ENCODE results near the gene RASA1. TPM values are rescaled to one million over a fixed set of nuclear protein-coding genes. Genes with fewer than 3 reads are reported as not detected.

RASA1 gene
- total and polyA plus RNA-seq, 2 experiments from 2014 or later: 9.3 to 35.0 TPM

DNA sequence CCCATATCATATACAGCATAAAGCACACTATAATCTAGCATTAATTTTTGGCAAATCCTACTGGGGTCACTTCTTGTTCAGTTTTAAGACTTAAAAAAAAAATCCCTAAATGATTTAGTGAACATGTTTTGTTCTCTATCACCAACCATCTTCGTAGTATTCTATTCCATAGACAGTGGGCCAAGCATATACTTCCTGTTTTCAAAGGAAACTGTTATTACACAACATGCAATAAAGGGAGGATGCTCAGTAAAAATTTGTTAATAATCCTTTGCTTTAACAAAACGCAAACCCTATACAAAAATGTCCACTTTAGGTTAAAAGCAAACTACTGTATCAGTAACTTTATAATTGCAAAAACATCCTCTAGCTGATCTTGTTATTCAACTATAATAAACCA lies 132.0 kb downstream of the RASA1 start:
- Histone ChIP-seq H3K27ac (ENCODE audit: low read depth) (no peak overlapping the region), H3K79me2 (replicated peaks; ENCODE audit: insufficient read depth) (no peaks in the 10 kb centered on the region), H3K4me3 (no peak overlapping the region), H3K27me3 (ENCODE audit: insufficient read depth) (no peaks in the 10 kb centered on the region), H3K36me3 (ENCODE audit: insufficient read depth) (peaks cover 49% of the 10 kb centered on the region; the same call in 1 of the 2 replicates), H4K20me1 (replicated peaks; ENCODE audit: insufficient read depth) (no peaks in the 10 kb centered on the region), H3K4me2 (no peak overlapping the region), H2AFZ (no peak overlapping the region), H3K4me1 (ENCODE audit: insufficient read depth) (no peaks in the 10 kb centered on the region), H3F3A (replicated peaks; ENCODE audit: low read depth) (no peaks in the 10 kb centered on the region), H3K9me2 (ENCODE audit: insufficient read depth) (no peaks in the 10 kb centered on the region)
- H3K4me3 Mint-ChIP-seq: no peak overlapping the region
- H3K27me3 Mint-ChIP-seq (ENCODE audit: insufficient read depth, low read depth, poor library complexity): no peaks in the 10 kb centered on the region
- DNase-seq (ENCODE audit: low spot score): no peak
- H3K27ac Mint-ChIP-seq: no peak overlapping the region
- peaks cover 2% of the 10 kb centered on the region; the same call in 1 of the 3 replicates for H3K9me3 Mint-ChIP-seq
- ATAC-seq: no peak
- H3K4me1 Mint-ChIP-seq: no peaks in the 10 kb centered on the region
- peaks cover 92% of the 10 kb centered on the region for H3K36me3 Mint-ChIP-seq (ENCODE audit: low read depth)
- TF ChIP-seq ZNF114 (CRISPR knock-in tag; IDR thresholded peaks at IDR 0.05) (no peak), EZH2 (IDR thresholded peaks at IDR 0.05; ENCODE audit: low read depth, unreplicated experiment) (no peak), NANOG (IDR thresholded peaks at IDR 0.05; ENCODE audit: borderline replicate concordance) (no peak), CREB1 (CRISPR knock-in tag; IDR thresholded peaks at IDR 0.05; ENCODE audit: low read depth) (no peak), POLR2AphosphoS5 (IDR thresholded peaks at IDR 0.05; ENCODE audit: low read depth) (no peak)
- TF ChIP-seq, protein P1, sequence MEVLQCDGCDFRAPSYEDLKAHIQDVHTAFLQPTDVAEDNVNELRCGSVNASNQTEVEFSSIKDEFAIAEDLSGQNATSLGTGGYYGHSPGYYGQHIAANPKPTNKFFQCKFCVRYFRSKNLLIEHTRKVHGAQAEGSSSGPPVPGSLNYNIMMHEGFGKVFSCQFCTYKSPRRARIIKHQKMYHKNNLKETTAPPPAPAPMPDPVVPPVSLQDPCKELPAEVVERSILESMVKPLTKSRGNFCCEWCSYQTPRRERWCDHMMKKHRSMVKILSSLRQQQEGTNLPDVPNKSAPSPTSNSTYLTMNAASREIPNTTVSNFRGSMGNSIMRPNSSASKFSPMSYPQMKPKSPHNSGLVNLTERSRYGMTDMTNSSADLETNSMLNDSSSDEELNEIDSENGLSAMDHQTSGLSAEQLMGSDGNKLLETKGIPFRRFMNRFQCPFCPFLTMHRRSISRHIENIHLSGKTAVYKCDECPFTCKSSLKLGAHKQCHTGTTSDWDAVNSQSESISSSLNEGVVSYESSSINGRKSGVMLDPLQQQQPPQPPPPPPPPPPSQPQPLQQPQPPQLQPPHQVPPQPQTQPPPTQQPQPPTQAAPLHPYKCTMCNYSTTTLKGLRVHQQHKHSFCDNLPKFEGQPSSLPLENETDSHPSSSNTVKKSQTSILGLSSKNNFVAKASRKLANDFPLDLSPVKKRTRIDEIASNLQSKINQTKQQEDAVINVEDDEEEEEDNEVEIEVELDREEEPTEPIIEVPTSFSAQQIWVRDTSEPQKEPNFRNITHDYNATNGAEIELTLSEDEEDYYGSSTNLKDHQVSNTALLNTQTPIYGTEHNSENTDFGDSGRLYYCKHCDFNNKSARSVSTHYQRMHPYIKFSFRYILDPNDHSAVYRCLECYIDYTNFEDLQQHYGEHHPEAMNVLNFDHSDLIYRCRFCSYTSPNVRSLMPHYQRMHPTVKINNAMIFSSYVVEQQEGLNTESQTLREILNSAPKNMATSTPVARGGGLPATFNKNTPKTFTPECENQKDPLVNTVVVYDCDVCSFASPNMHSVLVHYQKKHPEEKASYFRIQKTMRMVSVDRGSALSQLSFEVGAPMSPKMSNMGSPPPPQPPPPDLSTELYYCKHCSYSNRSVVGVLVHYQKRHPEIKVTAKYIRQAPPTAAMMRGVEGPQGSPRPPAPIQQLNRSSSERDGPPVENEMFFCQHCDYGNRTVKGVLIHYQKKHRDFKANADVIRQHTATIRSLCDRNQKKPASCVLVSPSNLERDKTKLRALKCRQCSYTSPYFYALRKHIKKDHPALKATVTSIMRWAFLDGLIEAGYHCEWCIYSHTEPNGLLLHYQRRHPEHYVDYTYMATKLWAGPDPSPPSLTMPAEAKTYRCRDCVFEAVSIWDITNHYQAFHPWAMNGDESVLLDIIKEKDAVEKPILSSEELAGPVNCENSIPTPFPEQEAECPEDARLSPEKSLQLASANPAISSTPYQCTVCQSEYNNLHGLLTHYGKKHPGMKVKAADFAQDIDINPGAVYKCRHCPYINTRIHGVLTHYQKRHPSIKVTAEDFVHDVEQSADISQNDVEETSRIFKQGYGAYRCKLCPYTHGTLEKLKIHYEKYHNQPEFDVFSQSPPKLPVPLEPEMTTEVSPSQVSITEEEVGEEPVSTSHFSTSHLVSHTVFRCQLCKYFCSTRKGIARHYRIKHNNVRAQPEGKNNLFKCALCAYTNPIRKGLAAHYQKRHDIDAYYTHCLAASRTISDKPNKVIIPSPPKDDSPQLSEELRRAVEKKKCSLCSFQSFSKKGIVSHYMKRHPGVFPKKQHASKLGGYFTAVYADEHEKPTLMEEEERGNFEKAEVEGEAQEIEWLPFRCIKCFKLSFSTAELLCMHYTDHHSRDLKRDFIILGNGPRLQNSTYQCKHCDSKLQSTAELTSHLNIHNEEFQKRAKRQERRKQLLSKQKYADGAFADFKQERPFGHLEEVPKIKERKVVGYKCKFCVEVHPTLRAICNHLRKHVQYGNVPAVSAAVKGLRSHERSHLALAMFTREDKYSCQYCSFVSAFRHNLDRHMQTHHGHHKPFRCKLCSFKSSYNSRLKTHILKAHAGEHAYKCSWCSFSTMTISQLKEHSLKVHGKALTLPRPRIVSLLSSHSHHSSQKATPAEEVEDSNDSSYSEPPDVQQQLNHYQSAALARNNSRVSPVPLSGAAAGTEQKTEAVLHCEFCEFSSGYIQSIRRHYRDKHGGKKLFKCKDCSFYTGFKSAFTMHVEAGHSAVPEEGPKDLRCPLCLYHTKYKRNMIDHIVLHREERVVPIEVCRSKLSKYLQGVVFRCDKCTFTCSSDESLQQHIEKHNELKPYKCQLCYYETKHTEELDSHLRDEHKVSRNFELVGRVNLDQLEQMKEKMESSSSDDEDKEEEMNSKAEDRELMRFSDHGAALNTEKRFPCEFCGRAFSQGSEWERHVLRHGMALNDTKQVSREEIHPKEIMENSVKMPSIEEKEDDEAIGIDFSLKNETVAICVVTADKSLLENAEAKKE (CRISPR knock-in tag; IDR thresholded peaks at IDR 0.05): no peak
- TF ChIP-seq, protein P2, sequence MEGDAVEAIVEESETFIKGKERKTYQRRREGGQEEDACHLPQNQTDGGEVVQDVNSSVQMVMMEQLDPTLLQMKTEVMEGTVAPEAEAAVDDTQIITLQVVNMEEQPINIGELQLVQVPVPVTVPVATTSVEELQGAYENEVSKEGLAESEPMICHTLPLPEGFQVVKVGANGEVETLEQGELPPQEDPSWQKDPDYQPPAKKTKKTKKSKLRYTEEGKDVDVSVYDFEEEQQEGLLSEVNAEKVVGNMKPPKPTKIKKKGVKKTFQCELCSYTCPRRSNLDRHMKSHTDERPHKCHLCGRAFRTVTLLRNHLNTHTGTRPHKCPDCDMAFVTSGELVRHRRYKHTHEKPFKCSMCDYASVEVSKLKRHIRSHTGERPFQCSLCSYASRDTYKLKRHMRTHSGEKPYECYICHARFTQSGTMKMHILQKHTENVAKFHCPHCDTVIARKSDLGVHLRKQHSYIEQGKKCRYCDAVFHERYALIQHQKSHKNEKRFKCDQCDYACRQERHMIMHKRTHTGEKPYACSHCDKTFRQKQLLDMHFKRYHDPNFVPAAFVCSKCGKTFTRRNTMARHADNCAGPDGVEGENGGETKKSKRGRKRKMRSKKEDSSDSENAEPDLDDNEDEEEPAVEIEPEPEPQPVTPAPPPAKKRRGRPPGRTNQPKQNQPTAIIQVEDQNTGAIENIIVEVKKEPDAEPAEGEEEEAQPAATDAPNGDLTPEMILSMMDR (conservative IDR thresholded peaks at IDR 0.05; ENCODE audit: low read depth in 2 of 2): no peak
